IMR-90 (cell line): ENCODE results near the gene G6PC2. TPM values are rescaled to one million over a fixed set of nuclear protein-coding genes. Genes with fewer than 3 reads are reported as not detected.

ENCODE experiments used
- ATAC-seq: fragments of 200-7000 bp; cut with Tn5 transposase; 2 replicates; pipeline ENCODE4 v1.9.1; 2020; ENCODE audit warnings: low read depth, mild to moderate bottlenecking, moderate library complexity
- BruUV-seq: library from RNA; stranded (reverse); fragments of 400-500 nt; replicated peaks from 2 replicates; lab custom pipeline; 2021; lab: Mats Ljungman, UMichigan
- CTCF ChIA-PET: fragments of 300-600 bp; formaldehyde crosslinking; extraction: SDS; loops from one replicate; lab custom pipeline; 2021; ENCODE audit warnings: antibody characterized with exemption; lab: Yijun Ruan, JAX
- POLR2A ChIA-PET: fragments of 300-600 bp; sonication (Branson Sonifier 250); formaldehyde crosslinking; loops from one replicate; lab custom pipeline; 2022; ENCODE audit warnings: antibody characterized with exemption; ENCODE audit not compliant: unreplicated experiment; lab: Charles Lee
- DNase-seq: peaks from one replicate; pipeline ENCODE4 v3.0.0; 2013
- H2AFZ ChIP-seq: replicated peaks from 2 replicates; pipeline ENCODE3; 2013; ENCODE audit warnings: low read length, mild to moderate bottlenecking; ENCODE audit not compliant: poor library complexity
- H2AK5ac ChIP-seq: 2 replicates; pipeline ENCODE4 v1.6.1; 2013; ENCODE audit warnings: low read depth, low read length, inconsistent platforms
- H2AK9ac ChIP-seq: replicated peaks from 2 replicates; pipeline ENCODE3; 2013; ENCODE audit warnings: mild to moderate bottlenecking, low read depth, low read length, moderate library complexity; ENCODE audit not compliant: poor library complexity
- H2BK120ac ChIP-seq: 2 replicates; pipeline ENCODE4 v1.6.1; 2013; ENCODE audit warnings: low read depth, low read length, inconsistent platforms
- H2BK15ac ChIP-seq: 3 replicates; pipeline ENCODE4 v1.6.1; 2013; ENCODE audit warnings: low read depth, low read length, inconsistent platforms
- H2BK20ac ChIP-seq: 2 replicates; pipeline ENCODE4 v1.6.1; 2013; ENCODE audit warnings: low read depth, mild to moderate bottlenecking, inconsistent platforms, low read length, moderate library complexity
- H2BK5ac ChIP-seq: 2 replicates; pipeline ENCODE4 v1.6.1; 2013; ENCODE audit warnings: mild to moderate bottlenecking, low read depth, low read length, inconsistent platforms; ENCODE audit not compliant: poor library complexity, severe bottlenecking
- H3K14ac ChIP-seq: replicated peaks from 2 replicates; pipeline ENCODE4 v1.6.1; 2013; ENCODE audit warnings: low read depth, low read length, inconsistent platforms
- H3K18ac ChIP-seq: 2 replicates; pipeline ENCODE4 v1.6.1; 2013; ENCODE audit warnings: low read depth, low read length, control low read depth
- H3K23ac ChIP-seq: 2 replicates; pipeline ENCODE4 v1.6.1; 2013; ENCODE audit warnings: low read depth, low read length, inconsistent platforms
- H3K27ac ChIP-seq: 2 replicates; pipeline ENCODE4 v1.5.1; 2013; ENCODE audit warnings: mild to moderate bottlenecking, control low read depth, low read length; ENCODE audit not compliant: insufficient read depth
- H3K27me3 ChIP-seq: 2 replicates; pipeline ENCODE4 v1.6.1; 2013; ENCODE audit warnings: low read length; ENCODE audit not compliant: control insufficient read depth, insufficient read depth
- H3K36me3 ChIP-seq: 2 replicates; pipeline ENCODE4 v1.6.1; 2013; ENCODE audit warnings: low read length, mixed read lengths; ENCODE audit not compliant: control insufficient read depth, insufficient read depth
- H3K4ac ChIP-seq: 2 replicates; pipeline ENCODE4 v1.6.1; 2013; ENCODE audit warnings: low read depth, low read length, inconsistent platforms
- H3K4me1 ChIP-seq: 2 replicates; pipeline ENCODE4 v1.6.1; 2013; ENCODE audit warnings: low read length, mixed read lengths; ENCODE audit not compliant: control insufficient read depth, insufficient read depth
- H3K4me2 ChIP-seq: 2 replicates; pipeline ENCODE4 v1.6.1; 2013; ENCODE audit warnings: low read depth, mild to moderate bottlenecking, control low read depth, low read length, moderate library complexity
- H3K4me3 ChIP-seq: 2 replicates; pipeline ENCODE4 v1.5.1; 2013; ENCODE audit warnings: low read depth, mild to moderate bottlenecking, control low read depth, low read length, moderate library complexity; ENCODE audit not compliant: insufficient read depth
- H3K56ac ChIP-seq: 2 replicates; pipeline ENCODE4 v1.6.1; 2013; ENCODE audit warnings: low read length, inconsistent platforms; ENCODE audit not compliant: insufficient read depth; ENCODE audit errors: extremely low read depth
- H3K79me1 ChIP-seq, 2 experiments: 2 replicates each; pipeline ENCODE4 v1.6.1; 2013; ENCODE audit warnings: low read length in 2 of 2, inconsistent platforms in 1 of 2, low read depth in 1 of 2
- H3K9ac ChIP-seq: 2 replicates; pipeline ENCODE4 v1.6.1; 2013; ENCODE audit warnings: low read depth, low read length, control low read depth
- H3K9me1 ChIP-seq: 2 replicates; pipeline ENCODE4 v1.6.1; 2013; ENCODE audit warnings: low read length, inconsistent platforms; ENCODE audit not compliant: insufficient read depth
- H3K9me3 ChIP-seq: 2 replicates; pipeline ENCODE4 v1.6.1; 2013; ENCODE audit warnings: low read length; ENCODE audit not compliant: control insufficient read depth, insufficient read depth
- H4K20me1 ChIP-seq: 2 replicates; pipeline ENCODE4 v1.6.1; 2013; ENCODE audit warnings: low read length, inconsistent platforms; ENCODE audit not compliant: insufficient read depth
- H4K5ac ChIP-seq: 2 replicates; pipeline ENCODE4 v1.6.1; 2013; ENCODE audit warnings: mild to moderate bottlenecking, low read depth, low read length, control low read depth
- H4K8ac ChIP-seq, 2 experiments: 2 replicates each; pipeline ENCODE4 v1.6.1; 2013; ENCODE audit warnings: low read depth in 2 of 2, low read length in 2 of 2, control low read depth in 1 of 2, inconsistent platforms in 1 of 2
- H4K91ac ChIP-seq: 2 replicates; pipeline ENCODE4 v1.6.1; 2013; ENCODE audit warnings: low read depth, low read length, inconsistent platforms; ENCODE audit not compliant: insufficient read depth
- BHLHE40 ChIP-seq: fragments of 150-350 bp; IDR thresholded peaks from 2 replicates; pipeline ENCODE4 v1.6.1; 2016; ENCODE audit warnings: mild to moderate bottlenecking, low read depth, low read length
- CEBPB ChIP-seq: IDR thresholded peaks from 2 replicates; pipeline ENCODE4 v1.6.1; 2012; ENCODE audit warnings: low read depth, low read length, improper control_type of control experiment
- CTCF ChIP-seq: conservative IDR thresholded peaks from 2 replicates; pipeline ENCODE4 v1.5.1; 2012; ENCODE audit warnings: mild to moderate bottlenecking, low read depth, low read length, improper control_type of control experiment
- FOS ChIP-seq: fragments of 150-350 bp; IDR thresholded peaks from 2 replicates; pipeline ENCODE4 v1.6.1; 2016; ENCODE audit warnings: low read depth, low read length
- MAFK ChIP-seq: IDR thresholded peaks from 2 replicates; pipeline ENCODE4 v1.6.1; 2012; ENCODE audit warnings: low read depth, low read length, improper control_type of control experiment
- NFE2L2 ChIP-seq: fragments of 150-350 bp; IDR thresholded peaks from 2 replicates; pipeline ENCODE4 v1.6.1; 2016; ENCODE audit warnings: low read depth, mild to moderate bottlenecking, low read length
- RAD21 ChIP-seq: IDR thresholded peaks from 2 replicates; pipeline ENCODE4 v1.6.1; 2012; ENCODE audit warnings: low read length, improper control_type of control experiment
- RCOR1 ChIP-seq: IDR thresholded peaks from 2 replicates; pipeline ENCODE4 v1.6.1; 2012; ENCODE audit warnings: mild to moderate bottlenecking, low read length, improper control_type of control experiment; ENCODE audit not compliant: insufficient replicate concordance
- RFX5 ChIP-seq: IDR thresholded peaks from 2 replicates; pipeline ENCODE4 v1.8.0; 2012; ENCODE audit warnings: low read depth, mild to moderate bottlenecking, low read length, moderate library complexity
- SMC3 ChIP-seq: fragments of 150-350 bp; IDR thresholded peaks from 2 replicates; pipeline ENCODE4 v1.6.1; 2016; ENCODE audit warnings: low read depth, mild to moderate bottlenecking, antibody characterized with exemption, low read length, moderate library complexity
- USF2 ChIP-seq: fragments of 150-350 bp; IDR thresholded peaks from 2 replicates; pipeline ENCODE4 v1.6.1; 2017; ENCODE audit warnings: mild to moderate bottlenecking, antibody characterized with exemption, low read length, low read depth
- WGBS, 2 experiments: methylation state at CpG; one replicate each; pipeline versions ENCODE4 v1.1.5 to v1.1.7; 2013; ENCODE audit warnings: missing lambda C conversion rate in 2 of 2; ENCODE audit not compliant: insufficient read length in 1 of 2; ENCODE audit errors: extremely low coverage in 2 of 2; 5-methylcytosine and 5-hydroxymethylcytosine counted together
- dilution Hi-C: fragments of 300-500 bp; cut with HindIII; formaldehyde crosslinking; loops from one replicate; pipeline ENCODE4 v1.14.3; 2018; ENCODE audit warnings: low sequenced_read_pairs; ENCODE audit not compliant: unreplicated experiment
- in situ Hi-C: fragments of 300-500 bp; cut with MboI; formaldehyde crosslinking; loops from 3 replicates; pipeline ENCODE4 v1.14.3; 2019; ENCODE audit warnings: low sequenced_read_pairs, inconsistent platforms, mixed read lengths
- intact Hi-C: fragments of 100-400 bp; cut with micrococcal nuclease; formaldehyde crosslinking; loops from 2 replicates; pipeline ENCODE4 v1.10.0; 2022
- polyA plus RNA-seq, 3 experiments: library from polyadenylated mRNA; depleted of rRNA; stranded (reverse); fragments of >200 nt; gene quantifications; 2 replicates each; pipeline ENCODE4 v1.2.3, GENCODE V29; 2012; ENCODE audit warnings: low replicate concordance in 1 of 3
- total RNA-seq: library from RNA; depleted of rRNA; stranded (reverse); fragments of >200 nt; gene quantifications from 2 replicates; pipeline ENCODE4 v1.2.3, GENCODE V29; 2012

The G6PC2 gene
- total and polyA plus RNA-seq, 2 of the 4 experiments (the other 2 are of a cell fraction): not detected

GRCh38 chr2:168955321-168955720, 54.2 kb downstream of the G6PC2 start:
- Histone ChIP-seq H3K4me2 (no peak overlapping the region), H2AK5ac (no peak overlapping the region), H3K23ac (no peak overlapping the region), H3K4me1 (no peaks in the 10 kb centered on the region), H3K9me3 (no peaks in the 10 kb centered on the region), H3K9ac (no peak overlapping the region), H3K27me3 (no peaks in the 10 kb centered on the region), H4K5ac (no peak overlapping the region), H2AFZ (no peak overlapping the region), H2BK15ac (no peak overlapping the region), H2BK20ac (no peak overlapping the region), H3K18ac (no peak overlapping the region), H3K4ac (no peak overlapping the region), H3K9me1 (no peaks in the 10 kb centered on the region), H3K27ac (no peak overlapping the region), H2BK5ac (no peak overlapping the region), H2BK120ac (no peak overlapping the region), H3K36me3 (no peaks in the 10 kb centered on the region), H3K79me1 (no peaks in the 10 kb centered on the region), H4K91ac (no peak overlapping the region), H3K14ac (no peak overlapping the region), H2AK9ac (no peak overlapping the region), H3K4me3 (no peak overlapping the region), H3K56ac (no peak overlapping the region), H4K8ac (no peak overlapping the region), H4K20me1 (no peaks in the 10 kb centered on the region)
- BruUV-seq: no TSS peak
- ChIA-PET POLR2A (no interaction called here), CTCF (no interaction called here)
- no peak for TF ChIP-seq RAD21
- TF ChIP-seq FOS: no peak
- no peak for TF ChIP-seq CEBPB
- TF ChIP-seq USF2: no peak
- TF ChIP-seq RFX5: no peak
- TF ChIP-seq CTCF: no peak
- no peak for TF ChIP-seq BHLHE40
- no peak for TF ChIP-seq RCOR1
- TF ChIP-seq MAFK: no peak
- TF ChIP-seq SMC3: no peak
- TF ChIP-seq NFE2L2: no peak
- dilution Hi-C loops: no loop called here
- in situ Hi-C loops: no loop called here
- ATAC-seq: no peak
- no peak for DNase-seq
- intact Hi-C loops: no loop called here
- no CpG with 5 or more reads among the region's 4 CpGs for WGBS, 2 experiments
